GM21367 (cell line): ENCODE data around the gene DTD1.
"Not testable (repeated sequence)": the region's sequence is repeated elsewhere in the genome, so short reads cannot be mapped to it uniquely, and the experiment has no call there.

ENCODE experiments used
- ATAC-seq: cut with Tn5 transposase; IDR thresholded peaks from one replicate; pipeline ENCODE4 v1.9.1; 2021; ENCODE audit not compliant: unreplicated experiment

Gene DTD1

GRCh38 chr20:18783385-18783959 is 195.6 kb downstream of the DTD1 start:
- no peak for ATAC-seq

DNA sequence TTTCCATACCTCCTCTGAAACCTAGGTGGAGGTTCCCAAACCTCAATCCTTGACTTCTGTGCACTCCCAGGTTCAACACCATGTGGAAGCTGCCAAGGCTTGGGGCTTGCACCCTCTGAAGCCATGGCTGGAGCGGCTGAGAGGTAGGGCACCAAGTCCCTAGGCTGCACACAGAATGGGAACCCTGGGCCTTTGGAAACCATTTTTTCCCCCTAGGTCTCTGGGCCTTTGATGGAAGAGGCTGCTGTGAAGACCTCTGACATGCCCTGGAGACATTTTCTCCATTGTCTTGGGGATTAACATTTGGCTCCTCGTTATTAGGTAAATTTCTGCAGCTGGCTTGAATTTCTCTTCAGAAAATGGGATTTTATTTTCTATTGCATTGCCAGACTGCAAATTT is 199.2 kb downstream of the DTD1 start:
- not testable (repeated sequence) for ATAC-seq

GRCh38 chr20:18788021-18788420 is 200.2 kb downstream of the DTD1 start:
- no peak for ATAC-seq

- no peak for ATAC-seq
These were observed 202.9 kb downstream of the DTD1 start for GRCh38 chr20:18790787-18791186.

DNA sequence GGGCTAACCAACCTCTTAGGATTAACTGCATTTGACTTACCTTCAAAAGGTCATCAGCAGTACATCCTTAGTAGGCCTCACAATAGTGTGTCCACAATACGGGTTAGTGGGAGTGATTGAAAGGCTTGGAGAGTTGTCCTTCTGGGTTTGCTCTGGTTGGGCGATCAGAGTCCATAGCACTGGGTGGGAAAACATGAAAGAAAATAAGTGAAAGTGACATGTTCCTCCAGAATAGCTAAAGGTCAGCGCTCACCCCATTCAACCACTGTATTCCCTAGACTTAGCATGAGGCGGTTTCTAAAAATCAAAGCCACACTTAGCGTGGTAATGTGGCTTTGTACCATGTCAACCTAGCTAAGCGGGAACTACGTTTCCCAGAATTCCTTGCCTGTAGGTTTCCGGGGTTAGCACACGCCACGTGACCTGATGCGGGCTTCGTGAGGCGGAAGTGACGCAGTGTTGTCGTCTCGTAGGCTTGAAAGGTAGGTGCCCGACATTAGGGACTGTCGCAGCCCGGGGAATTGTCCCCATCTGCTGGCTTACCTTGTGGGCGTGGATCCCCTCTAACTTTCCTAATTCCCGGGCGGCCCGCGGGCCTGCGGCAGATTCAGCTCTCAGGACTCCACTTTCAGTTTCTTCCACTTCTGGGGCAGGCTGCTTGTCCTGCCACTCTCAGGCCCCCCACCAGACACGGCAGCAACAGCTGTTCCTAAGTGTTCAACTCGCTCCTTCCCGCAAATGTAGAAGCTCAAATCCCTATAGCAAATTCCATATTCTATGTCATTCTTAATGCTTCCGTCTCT is 206.0 kb downstream of the DTD1 start:
- peak; percentile 95 for ATAC-seq

DNA sequence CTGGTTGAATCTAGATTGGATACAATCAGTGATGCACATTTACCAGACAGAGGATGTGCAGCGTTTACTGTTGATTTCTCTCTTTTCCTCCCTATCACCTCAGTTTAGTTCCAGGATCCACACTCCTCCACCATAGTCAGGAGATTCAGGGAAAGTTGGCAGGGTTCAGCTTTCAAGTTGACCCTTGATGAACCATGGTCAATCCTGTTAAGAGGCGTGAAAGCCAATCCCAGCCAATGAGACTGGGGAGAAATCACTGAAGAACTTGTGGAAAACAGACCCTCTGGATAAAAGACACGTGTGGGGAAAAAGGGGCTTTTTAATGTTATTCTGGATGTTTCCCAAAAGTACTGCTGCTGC is 206.6 kb downstream of the DTD1 start:
- no peak for ATAC-seq

- ATAC-seq: no peak
These were observed 207.5 kb downstream of the DTD1 start for GRCh38 chr20:18795366-18795765.

DNA sequence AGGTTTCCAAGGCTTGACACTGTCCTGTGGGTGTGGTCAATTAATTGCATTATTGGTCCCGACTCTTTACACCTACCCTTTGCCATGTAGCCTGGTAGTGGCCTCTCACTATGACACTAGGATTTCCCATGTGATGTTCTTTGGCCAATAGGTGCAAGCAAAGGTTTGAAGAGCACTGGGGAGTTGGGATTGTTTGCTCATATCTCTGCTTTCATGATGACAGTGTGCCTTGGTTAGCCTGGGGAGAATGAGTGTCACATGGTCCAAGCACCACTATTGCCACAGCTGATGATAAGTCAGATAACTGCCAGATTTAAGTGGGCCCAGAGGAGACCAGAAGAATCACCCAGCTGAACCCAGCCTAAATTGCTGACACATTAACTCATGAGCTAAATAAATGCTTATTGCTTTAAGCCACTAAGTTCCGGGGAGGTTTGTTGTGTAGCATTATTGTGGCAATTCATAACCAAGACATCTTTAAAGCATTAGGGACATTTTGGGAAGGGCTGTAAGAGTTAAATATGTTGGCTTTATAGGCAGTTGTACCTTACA is 208.5 kb downstream of the DTD1 start:
- ATAC-seq: no peak

DNA sequence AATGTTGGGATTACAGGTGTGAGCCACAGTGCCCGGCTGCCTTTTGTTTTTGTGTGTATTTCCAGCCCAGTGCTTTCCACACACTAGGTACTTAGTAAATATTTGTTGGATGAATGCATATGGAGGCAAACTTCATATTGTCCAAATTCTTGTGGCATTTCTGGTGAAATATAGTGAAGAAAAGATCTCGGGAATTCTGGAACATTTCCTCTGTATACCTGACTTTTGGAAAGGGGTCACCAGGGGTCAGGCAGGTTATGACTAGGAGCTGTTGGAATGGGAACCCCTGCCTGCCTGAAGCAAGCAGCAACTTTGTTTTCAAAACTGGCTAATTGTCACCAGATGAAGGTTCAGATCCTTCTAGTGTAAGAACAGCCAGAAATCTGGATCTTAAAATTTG is 213.7 kb downstream of the DTD1 start:
- no peak for ATAC-seq

DNA sequence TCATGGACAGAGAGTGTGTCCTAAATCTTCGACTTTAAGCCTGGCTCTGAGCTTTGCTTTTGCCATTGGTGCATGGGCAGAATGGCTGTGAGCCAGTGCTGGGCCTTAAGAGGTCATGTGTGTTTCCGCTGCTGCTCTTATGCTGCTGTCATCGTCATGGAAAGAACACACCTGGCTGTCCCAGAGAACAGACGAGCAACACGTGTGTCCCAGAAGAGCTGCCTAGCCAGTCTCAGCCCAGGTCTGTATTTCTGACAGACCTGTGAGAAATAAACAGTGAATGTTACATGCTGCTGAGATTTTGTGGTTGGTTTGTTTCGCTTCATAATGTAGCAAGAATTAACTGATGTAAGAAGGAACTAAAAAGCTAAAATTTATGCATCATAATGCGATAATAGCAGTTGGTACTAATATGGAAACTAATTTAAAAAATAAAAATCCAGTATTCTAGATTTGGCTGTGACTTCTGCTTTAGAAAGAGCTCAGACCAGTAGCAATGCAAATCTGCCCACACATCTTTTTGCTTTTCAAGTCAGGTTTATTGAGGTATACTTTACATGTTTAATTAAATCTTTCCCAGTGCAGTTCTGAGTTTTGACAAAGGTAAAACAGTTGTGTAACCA is 214.3 kb downstream of the DTD1 start:
- ATAC-seq: no peak

GRCh38 chr20:18805881-18806280 is 218.0 kb downstream of the DTD1 start:
- ATAC-seq: no peak

DNA sequence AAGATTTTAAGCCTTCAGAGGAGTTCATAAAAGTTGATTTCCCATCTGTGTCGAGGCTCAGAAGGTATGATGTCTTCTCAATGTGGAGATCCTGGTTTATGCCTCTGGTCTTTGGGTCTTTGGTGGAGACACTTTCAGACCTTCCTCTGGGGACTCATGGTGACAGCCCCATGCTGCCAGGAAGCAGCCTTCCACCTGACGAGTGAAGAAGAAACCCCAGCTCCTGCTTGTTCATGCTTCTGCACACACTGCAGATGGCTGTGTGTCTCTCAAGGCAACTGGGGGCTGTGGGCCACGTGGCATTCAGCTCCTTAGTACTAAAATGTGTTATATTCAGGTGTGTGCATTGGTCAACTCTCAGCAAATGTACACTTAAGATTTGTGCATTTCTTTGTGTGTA is 220.9 kb downstream of the DTD1 start:
- ATAC-seq: no peak

DNA sequence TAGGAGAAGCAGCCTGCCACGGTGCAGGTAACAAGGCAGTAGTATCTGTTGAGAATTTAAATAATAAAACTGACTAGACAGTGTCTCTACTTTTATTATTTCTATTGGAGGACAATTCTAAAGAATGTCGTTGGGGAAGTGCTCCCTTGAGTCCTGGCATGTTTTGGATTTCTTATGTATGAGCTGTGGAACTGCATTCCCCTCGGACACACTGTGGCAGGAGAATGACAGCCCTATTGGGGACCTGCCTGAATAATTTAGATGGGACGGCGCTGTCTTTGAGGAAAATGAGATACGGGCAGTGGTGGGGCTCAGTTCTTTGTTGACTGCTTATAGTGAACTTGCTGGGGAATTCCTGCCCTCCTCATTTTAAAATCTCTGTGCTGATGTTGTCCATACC is 223.3 kb downstream of the DTD1 start:
- no peak for ATAC-seq

DNA sequence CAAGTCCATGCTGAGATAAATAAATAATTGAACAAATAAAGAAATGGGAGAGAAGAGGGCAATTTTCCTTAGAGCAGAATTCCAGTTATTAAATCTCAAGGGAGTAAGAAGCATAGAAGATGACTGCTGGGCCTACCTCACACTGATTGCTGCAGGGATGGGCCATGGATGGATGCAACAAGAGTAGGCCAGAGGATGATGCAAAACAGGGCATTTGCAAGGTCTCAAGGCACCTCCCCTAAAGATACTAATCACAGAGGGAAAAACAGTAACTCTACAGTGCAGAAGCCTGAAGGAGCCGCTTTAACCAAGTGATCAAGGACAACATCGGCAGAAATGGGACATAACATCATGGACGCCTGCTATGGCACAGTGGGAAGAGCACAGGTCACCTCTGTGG is 224.1 kb downstream of the DTD1 start:
- ATAC-seq: no peak

- no peak for ATAC-seq
These were observed 225.6 kb downstream of the DTD1 start, which contains the start of gene SCP2D1 for GRCh38 chr20:18813483-18813882. Gene SCP2D1, plus strand, starts transcription at chr20:18813783. Its CDS starts 33 bp downstream, at chr20:18813816.

DNA sequence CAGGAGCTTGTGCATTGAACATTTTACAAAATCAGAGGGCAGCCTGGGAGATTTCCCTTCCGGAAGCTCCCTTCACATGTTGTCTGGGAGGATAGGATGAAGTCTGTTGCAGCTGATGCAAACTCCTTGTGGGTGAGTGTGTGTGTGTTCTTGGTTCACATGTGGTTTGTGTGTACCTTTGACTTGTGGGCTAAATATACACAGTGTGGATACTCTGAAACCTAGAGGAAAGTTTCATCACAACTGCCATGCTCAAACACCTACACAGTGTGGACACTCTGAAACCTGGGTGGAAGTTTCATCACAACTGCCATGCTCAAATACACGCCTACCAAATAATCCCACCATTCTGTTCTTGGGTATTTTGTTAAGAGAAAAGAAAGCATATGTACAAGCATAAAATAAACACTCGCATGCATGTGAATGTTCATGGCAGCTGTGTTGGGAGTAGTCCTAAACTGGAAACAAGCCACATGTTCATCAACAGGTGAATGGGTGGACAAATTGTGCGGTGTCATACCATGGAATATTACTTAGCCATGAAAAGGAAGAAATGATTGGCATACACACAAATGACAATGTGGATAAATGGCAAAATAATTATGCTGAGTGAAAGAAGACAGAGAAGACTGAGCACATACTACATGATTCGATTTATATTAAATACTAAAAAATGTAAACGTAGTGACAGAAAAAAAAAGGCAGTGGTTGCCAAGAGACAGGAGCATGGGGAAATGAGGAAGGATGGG is 227.5 kb downstream of the DTD1 start:
- ATAC-seq: no peak
